D721Med (cell line): ENCODE measurements around the gene CHST8.

Source experiments
- DNase-seq: peaks from one replicate; pipeline ENCODE4 v3.0.0; 2011; ENCODE audit warnings: low spot score; ENCODE audit not compliant: insufficient read length
- FAIRE-seq: peaks from 2 replicates; lab custom pipeline; 2011; peaks lifted over from hg19 to GRCh38; lab: Jason Lieb, UNC
- TF ChIP-seq, protein P1 (sequence below): IDR thresholded peaks from 2 replicates; pipeline ENCODE4 v1.5.1; 2012; ENCODE audit warnings: mild to moderate bottlenecking, control low read depth; ENCODE audit not compliant: insufficient read depth; ENCODE audit errors: missing control alignments

Gene CHST8

DNA sequence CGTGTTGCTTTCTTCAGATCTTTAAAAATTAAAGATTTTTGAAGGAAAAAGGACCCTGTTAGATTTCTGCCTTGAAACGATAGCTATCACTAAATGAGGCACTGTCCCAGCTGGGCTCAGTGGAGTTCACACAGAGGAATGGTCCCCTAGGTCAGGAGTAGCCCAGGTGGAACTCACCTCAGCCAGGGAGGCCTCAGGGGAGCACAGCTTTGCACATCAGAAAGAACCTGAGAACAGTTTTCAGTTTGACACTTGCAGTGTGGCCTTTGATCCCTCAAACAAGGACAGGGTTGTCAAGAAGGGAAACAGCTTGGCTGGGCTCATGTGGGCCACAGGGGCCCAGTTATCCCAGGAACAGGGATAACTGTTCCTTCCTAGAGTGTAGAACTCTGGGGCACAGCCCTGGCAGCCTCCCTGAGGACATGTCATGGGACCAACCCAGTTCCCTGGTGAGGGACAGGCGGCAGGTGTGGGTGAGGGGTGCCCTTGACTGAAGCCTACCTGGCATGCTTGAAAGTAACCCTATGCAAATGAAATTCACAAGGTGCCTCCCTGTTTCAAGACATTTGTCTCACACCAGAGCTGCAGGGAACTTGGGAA, 59.4 kb downstream of the CHST8 start:
- no peak for DNase-seq
- no peak for FAIRE-seq
- TF ChIP-seq, protein P1, sequence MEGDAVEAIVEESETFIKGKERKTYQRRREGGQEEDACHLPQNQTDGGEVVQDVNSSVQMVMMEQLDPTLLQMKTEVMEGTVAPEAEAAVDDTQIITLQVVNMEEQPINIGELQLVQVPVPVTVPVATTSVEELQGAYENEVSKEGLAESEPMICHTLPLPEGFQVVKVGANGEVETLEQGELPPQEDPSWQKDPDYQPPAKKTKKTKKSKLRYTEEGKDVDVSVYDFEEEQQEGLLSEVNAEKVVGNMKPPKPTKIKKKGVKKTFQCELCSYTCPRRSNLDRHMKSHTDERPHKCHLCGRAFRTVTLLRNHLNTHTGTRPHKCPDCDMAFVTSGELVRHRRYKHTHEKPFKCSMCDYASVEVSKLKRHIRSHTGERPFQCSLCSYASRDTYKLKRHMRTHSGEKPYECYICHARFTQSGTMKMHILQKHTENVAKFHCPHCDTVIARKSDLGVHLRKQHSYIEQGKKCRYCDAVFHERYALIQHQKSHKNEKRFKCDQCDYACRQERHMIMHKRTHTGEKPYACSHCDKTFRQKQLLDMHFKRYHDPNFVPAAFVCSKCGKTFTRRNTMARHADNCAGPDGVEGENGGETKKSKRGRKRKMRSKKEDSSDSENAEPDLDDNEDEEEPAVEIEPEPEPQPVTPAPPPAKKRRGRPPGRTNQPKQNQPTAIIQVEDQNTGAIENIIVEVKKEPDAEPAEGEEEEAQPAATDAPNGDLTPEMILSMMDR: no peak

GRCh38 chr19:33683881-33684537, 62.3 kb downstream of the CHST8 start:
- TF ChIP-seq, protein P1: no peak
- DNase-seq: no peak
- FAIRE-seq: no peak

DNA sequence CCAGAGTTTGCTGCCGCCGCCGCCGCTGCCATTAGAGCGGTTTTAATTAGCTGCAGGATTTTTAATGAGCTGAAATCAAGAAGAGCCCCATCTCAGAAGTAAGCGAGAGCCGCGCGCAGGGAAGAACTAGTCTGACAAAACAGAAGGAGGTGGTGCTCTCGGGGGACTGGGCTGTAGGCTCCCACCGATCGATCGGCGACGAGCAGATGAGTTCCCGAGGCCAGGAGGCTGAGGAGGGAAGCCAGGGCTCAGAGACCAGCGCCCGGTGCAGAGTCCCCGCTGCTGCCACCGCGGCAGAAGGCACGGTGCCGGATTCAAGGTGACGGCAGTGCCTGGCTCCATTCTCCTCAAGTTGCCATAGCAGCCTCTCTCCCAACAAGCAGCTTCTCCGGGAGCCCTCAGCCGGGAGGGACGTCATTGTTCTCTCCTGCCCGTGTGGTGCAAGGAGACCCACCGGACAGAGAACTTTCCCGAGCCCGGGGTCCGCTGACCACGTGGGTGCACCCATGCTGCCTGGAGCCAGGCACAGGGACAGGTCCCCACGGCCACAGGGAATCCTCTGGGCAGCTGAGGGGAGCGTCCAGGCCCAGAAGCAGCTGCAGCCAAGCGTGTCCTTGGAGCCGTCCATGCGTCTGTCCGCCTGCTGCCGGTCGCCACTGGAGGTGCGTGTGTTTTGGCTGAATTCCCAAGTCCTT, 62.9 kb downstream of the CHST8 start:
- no peak for DNase-seq

DNA sequence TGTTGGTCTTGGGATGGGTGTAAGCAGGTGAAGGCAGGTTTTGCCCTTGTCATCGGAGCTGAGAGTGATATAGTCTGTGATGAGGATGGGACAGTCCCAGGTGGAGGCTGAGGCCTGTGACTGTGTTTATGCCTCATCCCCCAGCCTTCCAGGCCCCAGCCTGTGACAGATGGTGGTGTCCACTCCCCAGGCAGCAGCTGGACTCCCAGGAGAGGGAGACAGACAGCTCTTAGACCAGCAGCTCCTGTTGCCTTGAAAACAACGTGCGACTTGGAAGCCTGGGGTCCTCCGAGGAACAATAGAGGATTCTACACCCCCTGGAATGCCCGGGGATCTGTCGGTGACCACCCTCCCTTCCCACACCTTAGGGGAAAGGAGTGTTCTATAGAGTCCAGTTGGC, 63.8 kb downstream of the CHST8 start:
- TF ChIP-seq, protein P1: no peak
- FAIRE-seq (no peak), DNase-seq (peak; percentile 73)

More for the DNA sequence above, 62.9 kb downstream of the CHST8 start:
- TF ChIP-seq, protein P1: no peak
- no peak for FAIRE-seq

DNA sequence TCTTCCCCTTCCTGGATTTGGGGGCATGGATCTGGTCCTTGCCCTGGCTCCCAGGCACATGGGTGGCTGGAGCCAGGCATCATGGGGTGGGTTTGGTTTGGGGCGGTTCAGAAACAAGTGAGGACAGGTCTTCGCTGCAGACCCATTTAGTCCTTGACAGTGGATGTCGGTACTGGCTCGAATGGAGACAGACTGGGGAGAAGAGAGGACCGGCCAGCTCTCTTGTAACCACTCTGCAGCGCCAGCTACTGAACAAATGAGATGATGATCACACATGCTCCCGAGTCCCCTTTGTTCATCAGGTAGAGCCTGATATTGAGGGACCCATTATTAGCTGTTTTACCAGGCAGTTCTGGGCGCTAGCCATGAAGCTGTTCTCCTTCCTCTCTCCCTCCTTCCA, 64.5 kb downstream of the CHST8 start:
- TF ChIP-seq, protein P1: no peak
- DNase-seq (no peak), FAIRE-seq (no peak)

DNA sequence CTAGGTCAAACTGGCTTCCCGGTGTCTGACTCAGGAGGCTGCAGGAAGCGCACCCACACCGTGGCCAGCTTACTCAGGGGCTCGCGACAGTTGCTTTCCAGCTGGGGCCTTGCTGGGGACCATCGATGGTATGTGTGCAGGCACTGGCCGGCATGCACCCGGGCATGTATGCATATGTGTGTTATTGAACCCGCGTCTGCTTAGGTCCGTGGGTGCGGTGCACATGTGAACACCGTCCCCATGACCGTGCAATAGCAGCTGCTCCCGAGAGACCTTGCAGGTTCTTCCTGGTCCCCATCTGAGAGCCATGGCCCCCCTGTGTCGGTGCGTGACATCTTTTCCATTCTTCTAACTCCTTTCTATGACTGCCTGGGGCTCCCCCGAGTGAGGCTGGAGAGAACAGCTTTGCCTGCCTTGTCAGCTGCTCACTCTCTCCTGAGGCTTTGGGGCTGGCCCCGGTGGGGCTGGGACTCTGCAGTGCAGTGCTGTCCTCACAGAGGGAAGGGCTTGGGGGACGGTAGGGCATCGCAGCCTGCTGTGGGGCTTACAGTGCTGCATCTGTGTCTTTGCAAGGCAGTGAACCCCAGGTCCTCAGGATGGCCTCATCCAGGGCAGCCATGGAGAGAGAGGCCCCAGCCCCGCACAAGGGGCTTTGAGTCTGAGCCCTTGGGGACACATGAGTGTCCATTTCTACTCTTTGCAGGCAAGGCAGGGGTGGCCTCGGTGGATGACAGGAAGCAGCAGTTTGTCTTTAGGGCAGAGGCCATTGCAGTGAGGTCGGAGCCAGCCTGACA, 65.1 kb downstream of the CHST8 start:
- TF ChIP-seq, protein P1: no peak
- FAIRE-seq: no peak
- no peak for DNase-seq
